ENCODE data around the gene ZNF24.

Gene ZNF24

DNA sequence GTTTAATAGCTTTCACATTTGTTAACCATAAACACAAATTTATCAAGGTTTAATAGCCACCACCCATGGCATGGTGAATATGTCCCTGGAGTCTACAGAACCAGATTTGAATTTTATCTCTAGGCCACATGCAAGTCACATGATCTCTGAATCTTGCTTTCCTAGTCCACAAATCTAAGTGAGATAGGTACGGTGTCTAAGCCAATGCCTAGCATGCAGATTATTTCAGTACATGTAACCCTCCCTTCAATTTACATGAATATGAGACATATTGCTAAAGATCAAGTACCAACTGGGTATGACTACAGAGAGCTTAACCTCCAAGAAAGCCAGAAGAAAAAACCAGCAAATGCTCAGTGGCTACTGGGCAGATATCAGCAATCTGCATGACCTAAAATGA, 10.0 kb downstream of the ZNF24 start:
- TF ChIP-seq, protein P1, sequence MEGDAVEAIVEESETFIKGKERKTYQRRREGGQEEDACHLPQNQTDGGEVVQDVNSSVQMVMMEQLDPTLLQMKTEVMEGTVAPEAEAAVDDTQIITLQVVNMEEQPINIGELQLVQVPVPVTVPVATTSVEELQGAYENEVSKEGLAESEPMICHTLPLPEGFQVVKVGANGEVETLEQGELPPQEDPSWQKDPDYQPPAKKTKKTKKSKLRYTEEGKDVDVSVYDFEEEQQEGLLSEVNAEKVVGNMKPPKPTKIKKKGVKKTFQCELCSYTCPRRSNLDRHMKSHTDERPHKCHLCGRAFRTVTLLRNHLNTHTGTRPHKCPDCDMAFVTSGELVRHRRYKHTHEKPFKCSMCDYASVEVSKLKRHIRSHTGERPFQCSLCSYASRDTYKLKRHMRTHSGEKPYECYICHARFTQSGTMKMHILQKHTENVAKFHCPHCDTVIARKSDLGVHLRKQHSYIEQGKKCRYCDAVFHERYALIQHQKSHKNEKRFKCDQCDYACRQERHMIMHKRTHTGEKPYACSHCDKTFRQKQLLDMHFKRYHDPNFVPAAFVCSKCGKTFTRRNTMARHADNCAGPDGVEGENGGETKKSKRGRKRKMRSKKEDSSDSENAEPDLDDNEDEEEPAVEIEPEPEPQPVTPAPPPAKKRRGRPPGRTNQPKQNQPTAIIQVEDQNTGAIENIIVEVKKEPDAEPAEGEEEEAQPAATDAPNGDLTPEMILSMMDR (IDR thresholded peaks at IDR 0.05; ENCODE audit: low read depth, low read length): no peak
- no peak overlapping the region for H3K4me3 ChIP-seq (replicated peaks in 1 of 2; ENCODE audit: low read depth in 2 of 2, low read length in 2 of 2)
- no peak for DNase-seq (ENCODE audit: low read depth in 2 of 2)

DNA sequence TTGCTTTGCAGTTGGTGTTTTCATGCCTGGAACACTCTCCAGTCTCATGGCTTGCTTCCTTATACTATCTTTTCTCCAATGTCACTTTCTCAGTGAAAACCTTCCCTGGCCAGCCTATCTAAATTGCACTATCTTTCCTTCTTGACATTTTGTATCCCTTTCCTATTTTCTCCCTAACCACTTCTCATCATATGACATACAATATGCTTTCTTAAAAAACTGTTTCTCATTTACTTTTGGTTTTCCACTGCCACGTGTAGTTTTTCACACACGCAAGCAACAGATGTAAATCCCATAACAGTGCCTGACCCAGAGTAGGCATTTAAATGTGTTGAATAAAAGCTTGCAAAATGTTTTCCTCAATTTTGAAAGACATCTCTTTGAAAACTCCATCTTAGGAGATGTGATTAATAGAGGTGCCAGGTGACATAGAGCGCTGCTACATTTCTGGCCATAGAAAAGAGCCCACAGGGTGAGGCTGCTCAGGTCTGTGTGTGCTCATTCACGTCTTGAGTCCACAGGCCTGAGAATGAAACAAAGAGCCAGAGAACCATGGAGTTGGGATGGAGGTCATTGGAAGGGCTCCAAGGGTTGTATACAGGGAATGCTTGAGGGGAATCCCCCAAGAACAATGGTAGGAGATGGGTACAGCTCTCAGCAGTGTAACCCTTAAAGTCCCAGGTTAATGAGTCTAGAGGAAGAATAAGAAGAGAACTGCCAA, 12.7 kb downstream of the ZNF24 start:
- TF ChIP-seq, protein P1 (IDR thresholded peaks at IDR 0.05; ENCODE audit: low read depth, low read length): no peak
- DNase-seq (ENCODE audit: low read depth in 2 of 2): peak; percentile 20 to 34

DNA sequence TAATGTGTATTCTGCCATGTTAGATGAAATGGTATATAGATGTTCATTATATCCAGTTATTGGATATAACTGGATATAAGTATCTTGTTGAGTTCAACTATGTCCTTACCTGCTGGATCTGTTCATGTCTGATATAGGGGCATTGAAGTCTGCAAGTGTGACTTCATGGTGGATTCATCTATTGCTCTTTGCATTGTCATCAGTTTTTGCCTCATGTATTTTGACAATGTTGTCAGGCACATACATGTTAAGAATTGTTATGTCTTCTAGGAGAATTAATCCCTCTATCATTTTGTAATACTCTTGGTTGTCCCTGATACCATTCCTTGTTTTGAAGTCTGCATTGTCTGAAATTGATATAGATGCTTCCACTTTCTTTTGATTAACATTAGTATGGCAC, 15.4 kb downstream of the ZNF24 start:
- H3K4me3 ChIP-seq (replicated peaks in 1 of 2; ENCODE audit: low read depth in 2 of 2, low read length in 2 of 2): no peak overlapping the region
- TF ChIP-seq, protein P1 (IDR thresholded peaks at IDR 0.05; ENCODE audit: low read depth, low read length): no peak
- no peak for DNase-seq (ENCODE audit: low read depth in 2 of 2)

More for the DNA sequence above, 12.7 kb downstream of the ZNF24 start:
- H3K4me3 ChIP-seq (replicated peaks in 1 of 2; ENCODE audit: low read depth in 2 of 2, low read length in 2 of 2): no peak overlapping the region

DNA sequence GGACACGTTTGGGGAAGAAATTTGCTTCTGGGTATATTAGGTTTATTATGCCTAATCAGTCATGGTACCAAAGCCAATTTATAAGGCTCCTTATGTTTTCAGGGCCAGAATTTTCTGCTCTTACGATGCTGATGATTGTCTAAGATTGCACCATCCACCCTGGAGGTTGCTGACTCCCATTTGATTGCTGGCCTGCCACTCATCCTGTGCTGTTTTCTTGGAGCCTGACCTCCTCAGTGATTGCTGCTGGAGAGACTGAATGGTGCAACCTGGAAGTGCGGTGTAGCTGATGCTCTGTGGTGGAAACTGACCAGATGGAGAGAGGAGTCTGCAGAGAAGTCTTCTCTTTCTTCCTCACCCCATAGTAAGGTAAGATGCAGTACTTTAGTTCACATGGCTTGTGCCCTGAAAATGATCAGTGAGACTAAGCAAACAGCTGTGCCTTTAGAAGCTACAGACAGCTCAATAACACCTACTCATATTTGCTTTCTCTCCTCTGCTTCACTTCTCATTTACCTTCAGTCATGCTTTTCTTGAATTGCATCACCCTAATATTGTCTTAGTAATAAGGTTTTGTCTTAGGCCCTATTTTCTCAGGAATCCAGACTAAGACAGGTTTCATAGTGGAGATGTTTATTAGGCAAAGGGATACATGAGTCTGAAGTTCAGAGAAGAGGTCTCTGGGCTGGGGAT, 17.4 kb downstream of the ZNF24 start:
- no peak overlapping the region for H3K4me3 ChIP-seq (replicated peaks in 1 of 2; ENCODE audit: low read depth in 2 of 2, low read length in 2 of 2)
- TF ChIP-seq, protein P1 (IDR thresholded peaks at IDR 0.05; ENCODE audit: low read depth, low read length): no peak
- DNase-seq (ENCODE audit: low read depth in 2 of 2): no peak

DNA sequence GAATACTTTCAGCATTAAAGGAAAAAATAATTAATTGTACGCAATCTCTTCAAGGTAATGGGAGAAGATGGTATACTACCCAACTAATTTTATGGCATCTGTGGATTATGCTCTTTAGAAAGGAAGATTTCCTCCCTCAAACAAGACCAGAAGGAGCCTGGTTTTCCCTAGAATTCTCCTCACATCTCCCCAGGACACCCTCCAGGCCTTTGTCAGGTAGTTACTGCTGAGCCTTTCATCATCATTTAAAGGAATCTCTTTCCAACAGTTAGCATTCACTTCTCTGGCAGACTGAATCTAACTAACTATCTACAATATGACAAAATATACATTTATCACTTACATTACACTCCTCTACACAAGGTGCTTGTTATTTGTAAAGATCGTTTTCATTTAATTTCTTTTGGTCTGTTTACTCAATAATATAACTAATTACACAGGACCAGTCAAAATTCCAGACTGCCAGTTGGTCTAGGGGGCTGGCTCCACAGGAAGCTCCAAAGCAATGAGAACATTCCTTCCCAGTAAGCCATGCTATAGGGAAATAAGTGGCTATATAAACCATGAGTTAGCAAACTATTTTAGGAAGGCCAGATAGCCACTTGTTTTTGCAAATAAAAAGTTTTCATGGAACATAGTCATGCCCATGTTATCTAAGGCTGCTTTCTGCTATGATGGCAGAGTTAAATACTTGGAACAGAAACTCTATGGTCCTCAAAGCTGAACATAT, 19.1 kb downstream of the ZNF24 start:
- no peak overlapping the region for H3K4me3 ChIP-seq (replicated peaks in 1 of 2; ENCODE audit: low read depth in 2 of 2, low read length in 2 of 2)
- DNase-seq (ENCODE audit: low read depth in 2 of 2): peak in 1 of 2 donors; percentile 29
- TF ChIP-seq, protein P1 (IDR thresholded peaks at IDR 0.05; ENCODE audit: low read depth, low read length): no peak

DNA sequence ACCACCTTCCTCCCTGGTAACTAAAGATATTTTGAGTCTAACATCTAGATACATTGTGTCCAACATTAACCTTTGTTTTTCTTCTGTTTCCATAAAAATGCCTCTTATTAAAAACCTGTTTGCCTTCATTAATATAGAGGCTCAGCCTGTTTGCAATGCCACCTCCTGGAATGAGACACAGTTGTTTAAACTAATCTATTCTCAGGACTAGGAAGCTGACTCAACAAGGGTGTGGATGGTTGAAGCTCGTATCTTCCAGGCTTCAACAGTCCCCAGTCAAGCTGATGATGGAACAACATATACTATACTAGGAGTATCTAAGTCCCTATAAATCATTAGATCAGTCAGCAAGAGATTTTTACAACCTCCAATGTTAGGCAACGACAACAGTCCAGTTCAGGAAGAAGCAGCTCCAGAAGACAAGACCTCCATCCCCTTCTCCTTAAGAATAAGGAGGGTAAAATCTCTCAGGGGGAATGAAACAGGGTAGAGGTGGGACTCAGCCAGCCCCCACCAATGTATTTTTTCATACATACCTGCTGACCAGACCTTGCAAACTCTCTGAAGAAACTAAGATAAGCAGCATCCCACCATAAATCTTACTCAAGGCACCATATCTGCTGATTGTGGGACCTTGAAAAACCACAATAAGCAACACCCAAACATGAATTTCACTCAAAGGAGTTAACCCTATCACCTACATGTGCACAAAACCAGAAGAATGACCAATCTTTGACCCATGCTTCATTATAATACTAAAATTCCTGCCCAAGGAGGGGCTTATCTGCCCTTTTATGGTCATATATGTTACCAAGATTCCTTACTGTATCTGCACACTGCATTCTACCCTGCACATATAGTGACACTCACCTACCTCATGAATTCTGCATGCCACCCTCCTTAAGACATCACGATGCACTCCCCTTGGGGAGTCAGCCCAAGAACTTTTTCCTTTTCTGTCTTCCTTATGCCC, 21.4 kb downstream of the ZNF24 start:
- no peak overlapping the region for H3K4me3 ChIP-seq (replicated peaks in 1 of 2; ENCODE audit: low read depth in 2 of 2, low read length in 2 of 2)
- TF ChIP-seq, protein P1 (IDR thresholded peaks at IDR 0.05; ENCODE audit: low read depth, low read length): no peak
- DNase-seq (ENCODE audit: low read depth in 2 of 2): peak in 1 of 2 donors; percentile 14
